SK-N-SH (cell line): Measurements from ENCODE around the gene GAP43. TPM values are rescaled to one million over a fixed set of nuclear protein-coding genes. Genes with fewer than 3 reads are reported as not detected.

Experiments used
- CTCF ChIA-PET: fragments of 300-600, 350-600 bp; formaldehyde crosslinking; extraction: SDS; loops from one replicate; lab custom pipeline; 2021; lab: Yijun Ruan, JAX
- POLR2A ChIA-PET: fragments of 350-600 bp; sonication (Branson Sonifier 250); formaldehyde crosslinking; extraction: SDS; loops from one replicate; lab custom pipeline; 2020; ENCODE audit warnings: antibody characterized with exemption, inconsistent platforms; lab: Yijun Ruan, JAX
- DNase-seq: peaks from one replicate; pipeline ENCODE4 v3.0.0; 2012
- H2AFZ ChIP-seq: fragments of 200-600 bp; sonication (generic); 2 replicates; pipeline ENCODE4 v1.8.1; 2016; ENCODE audit warnings: antibody characterized with exemption, mild to moderate bottlenecking, low read depth
- H3F3A ChIP-seq: fragments of 200-600 bp; sonication (generic); replicated peaks from 2 replicates; pipeline ENCODE3; 2016; ENCODE audit warnings: antibody characterized with exemption, mild to moderate bottlenecking; ENCODE audit not compliant: insufficient read depth
- H3K27ac ChIP-seq, 2 experiments: fragments of 200-500 bp in 1 of 2; fragments of 200-600 bp in 1 of 2; sonication (Bioruptor generic) in 1 of 2; sonication (generic), shearing (Covaris generic) in 1 of 2; 2 replicates each; pipeline versions ENCODE4 v1.5.1 to v1.6.1; 2014 to 2016; ENCODE audit warnings: low read depth in 2 of 2, inconsistent platforms in 1 of 2, low read length in 1 of 2, mild to moderate bottlenecking in 1 of 2, mixed read lengths in 1 of 2
- H3K27me3 ChIP-seq: fragments of 200-600 bp; sonication (generic), shearing (Covaris generic); 2 replicates; pipeline ENCODE4 v1.6.1; 2016; ENCODE audit warnings: mixed run types; ENCODE audit not compliant: insufficient read depth
- H3K36me3 ChIP-seq, 2 experiments: fragments of 200-500 bp in 1 of 2; fragments of 200-600 bp in 1 of 2; sonication (Bioruptor generic) in 1 of 2; sonication (generic) in 1 of 2; replicated peaks in 1 of 2; 2 replicates each; pipeline versions ENCODE3 to v1.5.1; 2014 to 2016; ENCODE audit warnings: low read length in 1 of 2, mild to moderate bottlenecking in 1 of 2; ENCODE audit not compliant: insufficient read depth in 2 of 2, control insufficient read depth in 1 of 2
- H3K4me1 ChIP-seq, 2 experiments: fragments of 200-500 bp in 1 of 2; fragments of 200-600 bp in 1 of 2; sonication (Bioruptor generic) in 1 of 2; sonication (generic), shearing (Covaris generic) in 1 of 2; 2 replicates each; pipeline versions ENCODE4 v1.5.1 to v1.6.1; 2014 to 2016; ENCODE audit warnings: low read depth in 1 of 2, low read length in 1 of 2, mixed run types in 1 of 2; ENCODE audit not compliant: insufficient read depth in 2 of 2, control insufficient read depth in 1 of 2
- H3K4me2 ChIP-seq: fragments of 200-600 bp; sonication (generic), shearing (Covaris generic); 2 replicates; pipeline ENCODE4 v1.6.1; 2017; ENCODE audit warnings: mixed run types
- H3K4me3 ChIP-seq, 2 experiments: fragments of 200-500 bp in 1 of 2; fragments of 200-600 bp in 1 of 2; sonication (Bioruptor generic) in 1 of 2; sonication (generic), shearing (Covaris generic) in 1 of 2; 2 replicates each; pipeline versions ENCODE4 v1.5.1 to v1.8.1; 2014 to 2016; ENCODE audit warnings: low read depth in 2 of 2, inconsistent platforms in 1 of 2, low read length in 1 of 2, mild to moderate bottlenecking in 1 of 2, mixed read lengths in 1 of 2, moderate library complexity in 1 of 2
- H3K79me2 ChIP-seq: fragments of 200-600 bp; sonication (generic); 2 replicates; pipeline ENCODE4 v1.8.1; 2017; ENCODE audit warnings: mild to moderate bottlenecking; ENCODE audit not compliant: insufficient read depth
- H3K9ac ChIP-seq: fragments of 200-600 bp; sonication (generic); 2 replicates; pipeline ENCODE4 v1.6.1; 2017; ENCODE audit warnings: mixed run types
- H3K9me2 ChIP-seq: fragments of 200-600 bp; sonication (generic); 2 replicates; pipeline ENCODE4 v1.6.1; 2017; ENCODE audit warnings: mixed run types
- H3K9me3 ChIP-seq: fragments of 200-600 bp; sonication (generic); 2 replicates; pipeline ENCODE4 v1.6.1; 2017; ENCODE audit warnings: mixed run types, mild to moderate bottlenecking, moderate library complexity
- H4K20me1 ChIP-seq: fragments of 200-600 bp; sonication (generic); 2 replicates; pipeline ENCODE4 v1.6.1; 2017; ENCODE audit warnings: mild to moderate bottlenecking, mixed run types; ENCODE audit not compliant: insufficient read depth
- CHD2 ChIP-seq: fragments of 150-350 bp; IDR thresholded peaks from 2 replicates; pipeline ENCODE4 v1.6.1; 2018; ENCODE audit warnings: low read length; ENCODE audit not compliant: partially characterized antibody
- CTCF ChIP-seq: fragments of 200-600 bp; sonication (generic); IDR thresholded peaks from 2 replicates; pipeline ENCODE4 v1.6.1; 2017; ENCODE audit warnings: antibody characterized with exemption, mild to moderate bottlenecking, moderate library complexity
- ELF1 ChIP-seq: IDR thresholded peaks from 2 replicates; pipeline ENCODE4 v1.4.0; 2012
- EP300 ChIP-seq, 2 experiments: IDR thresholded peaks; 2 replicates each; pipeline versions ENCODE4 v1.4.0 to v1.6.1; 2012; ENCODE audit warnings: borderline replicate concordance in 1 of 2, low read depth in 1 of 2, low read length in 1 of 2
- EZH2phosphoT487 ChIP-seq: fragments of 200-600 bp; sonication (generic); IDR thresholded peaks from 2 replicates; pipeline ENCODE4 v1.6.1; 2017; ENCODE audit warnings: low read depth, mixed run types, mild to moderate bottlenecking, antibody characterized with exemption, moderate library complexity, borderline replicate concordance
- GATA2 ChIP-seq: sonication (generic); formaldehyde crosslinking; IDR thresholded peaks from 2 replicates; pipeline ENCODE4 v1.5.0; 2020; ENCODE audit warnings: mild to moderate bottlenecking, missing genetic modification reagents
- IRF3 ChIP-seq: fragments of 150-350 bp; IDR thresholded peaks from 2 replicates; pipeline ENCODE4 v1.6.1; 2016; ENCODE audit warnings: mild to moderate bottlenecking, low read depth, low read length
- MAX ChIP-seq: IDR thresholded peaks from 2 replicates; pipeline ENCODE4 v1.4.0; 2012; ENCODE audit warnings: low read depth
- MEF2A ChIP-seq: IDR thresholded peaks from 2 replicates; pipeline ENCODE4 v1.4.0; 2012; ENCODE audit warnings: low read depth, borderline replicate concordance
- NFIC ChIP-seq: IDR thresholded peaks from 2 replicates; pipeline ENCODE4 v1.4.0; 2012; ENCODE audit warnings: borderline replicate concordance
- NRF1 ChIP-seq: IDR thresholded peaks from 2 replicates; pipeline ENCODE4 v1.6.1; 2012; ENCODE audit warnings: low read depth, mild to moderate bottlenecking, low read length
- PBX3 ChIP-seq: IDR thresholded peaks from 2 replicates; pipeline ENCODE4; 2012
- POLR2AphosphoS5 ChIP-seq: IDR thresholded peaks from 2 replicates; pipeline ENCODE4 v1.6.1; 2012; ENCODE audit warnings: low read depth, low read length
- RAD21 ChIP-seq: IDR thresholded peaks from 2 replicates; pipeline ENCODE4 v1.6.1; 2012; ENCODE audit warnings: mild to moderate bottlenecking, low read length
- RCOR1 ChIP-seq: fragments of 150-350 bp; IDR thresholded peaks from 2 replicates; pipeline ENCODE4 v1.6.1; 2017; ENCODE audit warnings: antibody characterized with exemption, low read length
- REST ChIP-seq: IDR thresholded peaks from 2 replicates; pipeline ENCODE4 v1.6.1; 2012; ENCODE audit warnings: mild to moderate bottlenecking, low read depth, low read length, moderate library complexity
- SIN3A ChIP-seq: IDR thresholded peaks from 2 replicates; pipeline ENCODE4 v1.6.1; 2012; ENCODE audit warnings: low read depth, mild to moderate bottlenecking, low read length, moderate library complexity, borderline replicate concordance
- SMC3 ChIP-seq: IDR thresholded peaks from 2 replicates; pipeline ENCODE4 v1.6.1; 2012; ENCODE audit warnings: low read depth, low read length, improper control_type of control experiment
- TCF12 ChIP-seq: IDR thresholded peaks from 2 replicates; pipeline ENCODE4 v1.4.0; 2012
- TEAD4 ChIP-seq: IDR thresholded peaks from 2 replicates; pipeline ENCODE4 v1.4.0; 2012; ENCODE audit warnings: mild to moderate bottlenecking, borderline replicate concordance; ENCODE audit not compliant: insufficient read depth
- WGBS: methylation state at CpG from one replicate; pipeline ENCODE4 v1.1.6; 2017; ENCODE audit warnings: low lambda C conversion rate; 5-methylcytosine and 5-hydroxymethylcytosine counted together
- polyA plus RNA-seq, 3 experiments: library from polyadenylated mRNA; depleted of rRNA; stranded (reverse); fragments of >200 nt; gene quantifications; 2 replicates each; pipeline ENCODE4 v1.2.3, GENCODE V29; 2012

The GAP43 gene
- polyA plus RNA-seq, 1 of the 3 experiments (the other 2 are of a cell fraction), result 14.0 TPM

- TF ChIP-seq REST (no peak), RCOR1 (no peak), MAX (no peak)
Observed at GRCh38 chr3:115660646-115661337, 37.5 kb downstream of the GAP43 start (continued).

- no peaks in the 10 kb centered on the region for H3K9me2 ChIP-seq
- H4K20me1 ChIP-seq, result no peaks in the 10 kb centered on the region
- no peaks in the 10 kb centered on the region for H3K79me2 ChIP-seq
- ChIA-PET POLR2A (no interaction called here), CTCF (interaction anchor here (0.7 to 1.2 kb wide), 2 partner anchors 122 to 124 kb away, joined by 3 to 8 read pairs; no protein-coding TSS in a partner anchor)
- 86% methylated on average over 1 of the region's 1 CpG for WGBS
- no peak overlapping the region for H3K27ac ChIP-seq
- no peaks in the 10 kb centered on the region for H3K36me3 ChIP-seq
- DNase-seq, result no peak
- no peak overlapping the region for H3K4me2 ChIP-seq
- H3K9me3 ChIP-seq, result no peaks in the 10 kb centered on the region
- H3K9ac ChIP-seq, result no peak overlapping the region
- H3K4me1 ChIP-seq, result peaks cover 14 to 20% of the 10 kb centered on the region in 2 experiments; a peak in 3 of 4 replicates
- no peaks in the 10 kb centered on the region for H3K27me3 ChIP-seq
- no peak overlapping the region for H2AFZ ChIP-seq
- H3F3A ChIP-seq, result peaks cover 10% of the 10 kb centered on the region
- H3K4me3 ChIP-seq, result no peak overlapping the region
- TF ChIP-seq POLR2AphosphoS5, result no peak
- no peak for TF ChIP-seq SIN3A
- TF ChIP-seq CTCF, result no peak
- no peak for TF ChIP-seq ELF1
- TF ChIP-seq TCF12, result no peak
- no peak for TF ChIP-seq NFIC
- TF ChIP-seq EP300 (IDR thresholded peaks at IDR 0.05; ENCODE audit: borderline replicate concordance in 1 of 2, low read depth in 1 of 2, low read length in 1 of 2), result no peak
- TF ChIP-seq MAX, result no peak
- TF ChIP-seq PBX3, result no peak
- no peak for TF ChIP-seq EZH2phosphoT487
- TF ChIP-seq NRF1, result no peak
- TF ChIP-seq SMC3, result no peak
- no peak for TF ChIP-seq TEAD4
- TF ChIP-seq GATA2, result no peak
- TF ChIP-seq MEF2A, result no peak
- TF ChIP-seq CHD2, result no peak
- TF ChIP-seq RAD21, result no peak
- TF ChIP-seq IRF3, result no peak
Observed at GRCh38 chr3:115662356-115662755, 39.0 kb downstream of the GAP43 start.
